Neural progenitor cell (in vitro differentiated cells): ENCODE results near the gene NDUFAF5. TPM values are rescaled to one million over a fixed set of nuclear protein-coding genes. Genes with fewer than 3 reads are reported as not detected.

Source experiments
- DNase-seq: peaks from one replicate; pipeline ENCODE4 v3.0.0-alpha.2; 2016; ENCODE audit warnings: low spot score
- H2AFZ ChIP-seq: fragments of 200-600 bp; sonication (generic); replicated peaks from 2 replicates; pipeline ENCODE4 v1.6.1; 2016; ENCODE audit warnings: antibody characterized with exemption
- H3F3A ChIP-seq: fragments of 200-600 bp; sonication (generic); 2 replicates; pipeline ENCODE4 v1.6.1; 2016; ENCODE audit warnings: antibody characterized with exemption, low read depth
- H3K27ac ChIP-seq: fragments of 200-600 bp; sonication (generic); 2 replicates; pipeline ENCODE4 v1.5.1; 2016; ENCODE audit warnings: mild to moderate bottlenecking
- H3K27me3 ChIP-seq: fragments of 200-600 bp; sonication (generic); 2 replicates; pipeline ENCODE4 v1.6.1; 2016; ENCODE audit warnings: mild to moderate bottlenecking, moderate library complexity
- H3K36me3 ChIP-seq: fragments of 200-600 bp; sonication (generic); 2 replicates; pipeline ENCODE4 v1.5.1; 2016
- H3K4me1 ChIP-seq: fragments of 200-600 bp; sonication (generic); 2 replicates; pipeline ENCODE4 v1.6.1; 2016; ENCODE audit warnings: mixed run types
- H3K4me2 ChIP-seq: fragments of 200-600 bp; sonication (generic); 2 replicates; pipeline ENCODE4 v1.6.1; 2016
- H3K4me3 ChIP-seq: fragments of 200-600 bp; sonication (generic); 2 replicates; pipeline ENCODE4 v1.5.1; 2016
- H3K79me2 ChIP-seq: fragments of 200-600 bp; sonication (generic); 2 replicates; pipeline ENCODE4 v1.6.1; 2016; ENCODE audit warnings: low read depth
- H3K9ac ChIP-seq: fragments of 200-600 bp; sonication (generic); 2 replicates; pipeline ENCODE4 v1.6.1; 2016
- H3K9me3 ChIP-seq: fragments of 200-600 bp; sonication (generic); 2 replicates; pipeline ENCODE4 v1.5.1; 2016; ENCODE audit warnings: low read depth
- H4K20me1 ChIP-seq: fragments of 200-600 bp; sonication (generic); 2 replicates; pipeline ENCODE4 v1.6.1; 2016; ENCODE audit warnings: low read depth
- H3K27ac Mint-ChIP-seq: 3 replicates; pipeline ENCODE4 v1.8.0; 2021; ENCODE audit warnings: mixed read lengths
- H3K27me3 Mint-ChIP-seq: 2 replicates; pipeline ENCODE4 v1.8.0; 2022; ENCODE audit warnings: low read depth, mild to moderate bottlenecking, inconsistent platforms, moderate library complexity, mixed read lengths; ENCODE audit not compliant: insufficient read depth
- H3K36me3 Mint-ChIP-seq: 3 replicates; pipeline ENCODE4 v1.8.0; 2021; ENCODE audit warnings: mixed read lengths
- H3K4me1 Mint-ChIP-seq: 3 replicates; pipeline ENCODE4 v1.8.0; 2021; ENCODE audit warnings: mixed read lengths
- H3K4me3 Mint-ChIP-seq: 3 replicates; pipeline ENCODE4 v1.8.0; 2021; ENCODE audit warnings: mild to moderate bottlenecking, moderate library complexity, mixed read lengths
- H3K9me3 Mint-ChIP-seq: 3 replicates; pipeline ENCODE4 v1.8.0; 2020; ENCODE audit warnings: mixed read lengths
- EZH2 ChIP-seq: fragments of 200-600 bp; sonication (generic); IDR thresholded peaks from 2 replicates; pipeline ENCODE4 v1.6.1; 2017; ENCODE audit warnings: antibody characterized with exemption, mild to moderate bottlenecking, moderate library complexity
- EZH2phosphoT487 ChIP-seq: fragments of 200-600 bp; sonication (generic); IDR thresholded peaks from 2 replicates; pipeline ENCODE4 v1.6.1; 2017; ENCODE audit warnings: antibody characterized with exemption
- total RNA-seq: library from RNA; depleted of rRNA; stranded (reverse); fragments of >200 nt; gene quantifications from 2 replicates; pipeline ENCODE4 v1.2.3, GENCODE V29; 2015; ENCODE audit warnings: low replicate concordance
- TF ChIP-seq, protein P1 (sequence below): fragments of 200-600 bp; sonication (generic); IDR thresholded peaks from 2 replicates; pipeline ENCODE4 v1.5.1; 2017; ENCODE audit warnings: antibody characterized with exemption, mild to moderate bottlenecking

The NDUFAF5 gene
- total RNA-seq, 1 donor from 2014 or later = 16.9 TPM

- Histone ChIP-seq H3K79me2 (no peaks in the 10 kb centered on the region), H3K27me3 (no peaks in the 10 kb centered on the region), H3K27ac (no peak overlapping the region), H4K20me1 (no peaks in the 10 kb centered on the region), H3K9ac (no peak overlapping the region), H3F3A (peaks cover 18% of the 10 kb centered on the region), H3K4me1 (peaks cover 20% of the 10 kb centered on the region), H3K4me3 (no peak overlapping the region), H2AFZ (no peak overlapping the region), H3K4me2 (no peak overlapping the region), H3K36me3 (no peaks in the 10 kb centered on the region), H3K9me3 (no peaks in the 10 kb centered on the region)
- Mint-ChIP-seq H3K27ac (no peak overlapping the region), H3K4me1 (peaks cover 4% of the 10 kb centered on the region), H3K36me3 (no peaks in the 10 kb centered on the region), H3K27me3 (peaks cover 4% of the 10 kb centered on the region), H3K4me3 (no peak overlapping the region), H3K9me3 (no peaks in the 10 kb centered on the region)
- no peak for DNase-seq
- TF ChIP-seq, protein P1, sequence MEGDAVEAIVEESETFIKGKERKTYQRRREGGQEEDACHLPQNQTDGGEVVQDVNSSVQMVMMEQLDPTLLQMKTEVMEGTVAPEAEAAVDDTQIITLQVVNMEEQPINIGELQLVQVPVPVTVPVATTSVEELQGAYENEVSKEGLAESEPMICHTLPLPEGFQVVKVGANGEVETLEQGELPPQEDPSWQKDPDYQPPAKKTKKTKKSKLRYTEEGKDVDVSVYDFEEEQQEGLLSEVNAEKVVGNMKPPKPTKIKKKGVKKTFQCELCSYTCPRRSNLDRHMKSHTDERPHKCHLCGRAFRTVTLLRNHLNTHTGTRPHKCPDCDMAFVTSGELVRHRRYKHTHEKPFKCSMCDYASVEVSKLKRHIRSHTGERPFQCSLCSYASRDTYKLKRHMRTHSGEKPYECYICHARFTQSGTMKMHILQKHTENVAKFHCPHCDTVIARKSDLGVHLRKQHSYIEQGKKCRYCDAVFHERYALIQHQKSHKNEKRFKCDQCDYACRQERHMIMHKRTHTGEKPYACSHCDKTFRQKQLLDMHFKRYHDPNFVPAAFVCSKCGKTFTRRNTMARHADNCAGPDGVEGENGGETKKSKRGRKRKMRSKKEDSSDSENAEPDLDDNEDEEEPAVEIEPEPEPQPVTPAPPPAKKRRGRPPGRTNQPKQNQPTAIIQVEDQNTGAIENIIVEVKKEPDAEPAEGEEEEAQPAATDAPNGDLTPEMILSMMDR = no peak
- TF ChIP-seq EZH2 = no peak
- TF ChIP-seq EZH2phosphoT487 = no peak
Measured at GRCh38 chr20:13841206-13841605, 56.4 kb downstream of the NDUFAF5 start.

- no peak for TF ChIP-seq EZH2phosphoT487
- no peak for TF ChIP-seq EZH2
- TF ChIP-seq, protein P1 = no peak
- Histone ChIP-seq H3K27ac (no peak overlapping the region), H3F3A (peaks cover 14% of the 10 kb centered on the region), H3K27me3 (no peaks in the 10 kb centered on the region), H3K9ac (no peak overlapping the region), H3K4me1 (peaks cover 20% of the 10 kb centered on the region), H3K36me3 (no peaks in the 10 kb centered on the region), H3K4me3 (no peak overlapping the region), H3K79me2 (no peaks in the 10 kb centered on the region), H4K20me1 (no peaks in the 10 kb centered on the region), H3K4me2 (no peak overlapping the region), H3K9me3 (no peaks in the 10 kb centered on the region), H2AFZ (no peak overlapping the region)
- Mint-ChIP-seq H3K4me3 (no peak overlapping the region), H3K36me3 (no peaks in the 10 kb centered on the region), H3K9me3 (peaks cover 3% of the 10 kb centered on the region), H3K27me3 (peaks cover 3% of the 10 kb centered on the region), H3K4me1 (no peaks in the 10 kb centered on the region), H3K27ac (no peak overlapping the region)
- DNase-seq = no peak
Measured at GRCh38 chr20:13844296-13844695, 59.5 kb downstream of the NDUFAF5 start.

- Histone ChIP-seq H4K20me1 (no peaks in the 10 kb centered on the region), H2AFZ (no peak overlapping the region), H3K9ac (no peak overlapping the region), H3K36me3 (no peaks in the 10 kb centered on the region), H3K9me3 (no peaks in the 10 kb centered on the region), H3K27me3 (no peaks in the 10 kb centered on the region), H3K79me2 (no peaks in the 10 kb centered on the region), H3K4me3 (no peak overlapping the region), H3K27ac (no peak overlapping the region), H3K4me1 (peaks cover 5% of the 10 kb centered on the region), H3F3A (no peaks in the 10 kb centered on the region), H3K4me2 (no peak overlapping the region)
- Mint-ChIP-seq H3K4me3 (no peak overlapping the region), H3K27ac (no peak overlapping the region), H3K27me3 (peaks cover 3% of the 10 kb centered on the region), H3K4me1 (no peaks in the 10 kb centered on the region), H3K9me3 (peaks cover 3% of the 10 kb centered on the region), H3K36me3 (no peaks in the 10 kb centered on the region)
- TF ChIP-seq, protein P1 = no peak
- TF ChIP-seq EZH2phosphoT487 (no peak), EZH2 (no peak)
- DNase-seq = no peak
Measured at GRCh38 chr20:13851279-13851678, 66.5 kb downstream of the NDUFAF5 start.
